ENCODE data around the gene FAM47B. TPM values are rescaled to one million over a fixed set of nuclear protein-coding genes. Genes with fewer than 3 reads are reported as not detected.

FAM47B gene
- total and polyA plus RNA-seq, 3 experiments from 2014 or later = not detected

DNA sequence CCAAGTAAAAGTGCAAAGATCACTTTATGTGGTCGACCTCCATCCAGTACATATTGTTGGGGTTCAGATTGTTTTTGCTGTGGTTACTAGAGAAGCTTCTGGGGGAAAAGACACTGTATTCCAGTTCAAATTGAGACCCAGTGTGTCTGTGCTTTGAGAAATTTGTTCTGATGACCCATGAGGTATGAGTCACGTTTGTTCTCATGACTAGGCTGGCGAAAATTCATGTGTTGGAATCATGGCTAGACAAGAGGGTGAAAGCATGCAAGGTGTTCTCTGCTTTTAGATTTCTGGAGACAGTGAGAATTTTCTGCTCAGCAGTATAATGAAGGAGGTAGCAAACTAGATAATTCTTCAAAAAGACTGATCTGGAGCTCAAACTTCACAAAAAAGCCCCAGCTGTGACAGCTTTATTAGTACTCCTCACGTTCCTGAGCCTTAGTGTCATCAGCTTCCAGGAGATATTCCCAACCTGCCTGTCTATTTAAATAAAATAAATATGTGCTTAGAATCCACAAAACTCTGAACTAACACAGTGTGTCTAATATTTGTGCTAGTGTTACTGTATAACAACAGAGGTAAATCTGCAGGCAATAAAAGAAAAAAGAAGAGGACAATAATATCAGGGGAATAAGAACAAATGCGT, 24.4 kb upstream of the FAM47B start:
- H3K27me3 ChIP-seq (ENCODE audit: insufficient read depth, low read length, poor library complexity, severe bottlenecking) = no peaks in the 10 kb centered on the region
- H3K9me3 ChIP-seq (ENCODE audit: low read length) = no peaks in the 10 kb centered on the region
- no peak for DNase-seq
- H3K4me3 ChIP-seq (ENCODE audit: low read length) = no peak overlapping the region
- H3K27ac Mint-ChIP-seq = no peak overlapping the region
- H3K36me3 Mint-ChIP-seq = no peaks in the 10 kb centered on the region
- no peak overlapping the region for H3K27ac ChIP-seq (ENCODE audit: low read depth, low read length)
- H3K9me3 Mint-ChIP-seq = peaks cover 0 to 2% (median 0%) of the 10 kb centered on the region in 5 donors
- no peak overlapping the region for H3K4me3 Mint-ChIP-seq
- H3K4me1 Mint-ChIP-seq = no peaks in the 10 kb centered on the region
- no peaks in the 10 kb centered on the region for H3K27me3 Mint-ChIP-seq
- ChIA-PET CTCF (no interaction called here), POLR2A (no interaction called here)
- H3K36me3 ChIP-seq (ENCODE audit: insufficient read depth, low read length) = no peaks in the 10 kb centered on the region
- no peaks in the 10 kb centered on the region for H3K4me1 ChIP-seq (ENCODE audit: insufficient read depth, low read length)

DNA sequence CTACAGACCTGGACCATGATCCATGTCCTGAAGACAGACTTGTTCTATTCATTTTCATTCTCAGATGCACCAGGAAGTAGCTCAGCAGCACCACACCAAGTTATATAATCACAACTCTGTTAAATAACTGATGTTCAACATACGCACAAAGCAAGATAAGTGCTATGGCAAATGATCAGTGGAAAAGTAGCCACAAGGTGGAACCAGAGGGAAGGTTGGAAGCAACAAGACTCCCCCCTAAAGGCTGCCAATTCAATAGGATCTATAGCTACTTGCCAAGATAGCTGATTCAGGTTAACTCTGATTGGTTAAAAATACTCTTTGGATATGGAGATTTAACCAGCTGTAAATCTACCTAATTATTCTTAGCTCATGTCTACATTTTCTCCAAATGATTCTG, 23.7 kb upstream of the FAM47B start:
- Histone ChIP-seq H3K4me1 (ENCODE audit: insufficient read depth, low read length) (no peaks in the 10 kb centered on the region), H3K36me3 (ENCODE audit: insufficient read depth, low read length) (no peaks in the 10 kb centered on the region), H3K27ac (ENCODE audit: low read depth, low read length) (no peak overlapping the region), H3K4me3 (ENCODE audit: low read length) (no peak overlapping the region), H3K9me3 (ENCODE audit: low read length) (no peaks in the 10 kb centered on the region), H3K27me3 (ENCODE audit: insufficient read depth, low read length, poor library complexity, severe bottlenecking) (no peaks in the 10 kb centered on the region)
- POLR2A ChIA-PET = no interaction called here
- CTCF ChIA-PET = no interaction called here
- Mint-ChIP-seq H3K27me3 (no peaks in the 10 kb centered on the region), H3K36me3 (no peaks in the 10 kb centered on the region), H3K4me1 (no peaks in the 10 kb centered on the region), H3K9me3 (peaks cover 0 to 2% (median 0%) of the 10 kb centered on the region in 5 donors), H3K4me3 (no peak overlapping the region), H3K27ac (no peak overlapping the region)
- no peak for DNase-seq

DNA sequence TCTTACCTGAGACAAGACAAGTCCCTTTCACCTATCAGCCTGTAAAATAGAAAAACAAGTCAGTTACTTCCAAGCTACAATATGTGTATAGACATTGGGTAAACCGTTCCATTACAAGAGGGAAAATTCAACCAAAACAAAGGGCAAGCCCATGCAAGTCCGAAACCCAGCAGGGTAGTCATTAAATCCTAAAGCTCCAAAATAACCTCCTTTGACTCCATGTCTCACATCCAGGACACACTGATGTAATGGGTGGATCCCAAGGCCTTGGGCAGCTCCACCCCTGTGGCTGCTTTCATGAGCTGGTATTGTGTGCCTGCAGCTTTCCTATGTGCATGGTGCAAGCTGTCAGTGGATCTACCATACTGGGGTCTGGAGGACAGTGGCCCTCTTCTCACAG, 14.7 kb upstream of the FAM47B start:
- Mint-ChIP-seq H3K36me3 (no peaks in the 10 kb centered on the region), H3K4me3 (no peak overlapping the region), H3K27ac (no peak overlapping the region), H3K9me3 (peaks cover 0 to 6% (median 3%) of the 10 kb centered on the region in 5 donors), H3K4me1 (no peaks in the 10 kb centered on the region), H3K27me3 (no peaks in the 10 kb centered on the region)
- no peak for DNase-seq
- H3K4me3 ChIP-seq (ENCODE audit: low read length) = no peak overlapping the region
- H3K36me3 ChIP-seq (ENCODE audit: insufficient read depth, low read length) = no peaks in the 10 kb centered on the region
- no peaks in the 10 kb centered on the region for H3K27me3 ChIP-seq (ENCODE audit: insufficient read depth, low read length, poor library complexity, severe bottlenecking)
- H3K4me1 ChIP-seq (ENCODE audit: insufficient read depth, low read length) = no peaks in the 10 kb centered on the region
- H3K27ac ChIP-seq (ENCODE audit: low read depth, low read length) = no peak overlapping the region
- no peaks in the 10 kb centered on the region for H3K9me3 ChIP-seq (ENCODE audit: low read length)
- ChIA-PET CTCF (no interaction called here), POLR2A (no interaction called here)

DNA sequence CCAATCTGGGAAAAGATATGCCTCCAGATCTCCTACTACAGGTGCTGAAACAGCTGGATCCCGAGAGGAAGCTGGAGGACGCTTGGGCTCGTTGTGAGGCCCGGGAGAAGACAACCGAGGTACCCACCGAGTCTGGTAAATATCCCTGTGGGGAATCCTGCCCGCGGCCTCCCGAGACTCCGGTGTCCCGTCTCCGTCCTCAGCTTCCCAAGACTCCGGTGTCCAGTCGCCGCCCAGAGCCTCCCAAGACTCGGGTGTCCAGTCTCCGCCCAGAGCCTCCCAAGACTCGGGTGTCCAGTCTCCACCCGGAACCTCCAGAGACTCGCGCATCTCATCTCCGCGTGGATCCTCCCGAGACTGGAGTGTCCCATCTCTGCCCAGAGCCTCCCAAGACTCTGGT, 639 bp downstream of the FAM47B start:
- Histone ChIP-seq H3K27ac (ENCODE audit: low read depth, low read length) (no peak overlapping the region), H3K4me3 (ENCODE audit: low read length) (no peak overlapping the region), H3K27me3 (ENCODE audit: insufficient read depth, low read length, poor library complexity, severe bottlenecking) (no peaks in the 10 kb centered on the region), H3K9me3 (ENCODE audit: low read length) (no peaks in the 10 kb centered on the region), H3K36me3 (ENCODE audit: insufficient read depth, low read length) (no peaks in the 10 kb centered on the region), H3K4me1 (ENCODE audit: insufficient read depth, low read length) (no peaks in the 10 kb centered on the region)
- H3K9me3 Mint-ChIP-seq = peaks cover 0 to 9% (median 3%) of the 10 kb centered on the region in 5 donors
- no peak overlapping the region for H3K27ac Mint-ChIP-seq
- DNase-seq = no peak
- POLR2A ChIA-PET = no interaction called here
- peaks cover 0 to 3% of the 10 kb centered on the region in 2 donors for H3K27me3 Mint-ChIP-seq
- CTCF ChIA-PET = no interaction called here
- no peak overlapping the region for H3K4me3 Mint-ChIP-seq
- H3K4me1 Mint-ChIP-seq = no peaks in the 10 kb centered on the region
- no peaks in the 10 kb centered on the region for H3K36me3 Mint-ChIP-seq

DNA sequence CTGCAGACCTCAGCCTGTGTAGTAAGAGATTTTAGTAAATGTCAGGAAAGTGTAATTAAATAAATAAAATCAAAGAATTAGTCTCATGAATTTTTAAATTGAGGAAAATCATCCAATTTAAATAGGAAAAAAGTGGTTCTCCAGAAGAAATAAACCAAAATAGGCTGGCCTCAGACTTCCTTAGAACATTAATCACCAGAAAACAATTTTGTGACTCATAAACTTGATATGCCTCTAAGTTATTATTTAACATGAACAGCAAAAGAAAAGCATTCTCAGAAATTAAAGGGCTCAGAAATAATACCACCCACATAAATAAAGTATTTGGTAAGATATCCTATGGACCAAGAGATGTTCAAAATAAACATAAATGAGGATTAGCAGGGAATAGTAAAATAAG, 14.3 kb downstream of the FAM47B start:
- H3K36me3 ChIP-seq (ENCODE audit: insufficient read depth, low read length) = no peaks in the 10 kb centered on the region
- no peak overlapping the region for H3K4me3 ChIP-seq (ENCODE audit: low read length)
- H3K9me3 ChIP-seq (ENCODE audit: low read length) = no peaks in the 10 kb centered on the region
- H3K4me1 ChIP-seq (ENCODE audit: insufficient read depth, low read length) = no peaks in the 10 kb centered on the region
- CTCF ChIA-PET = no interaction called here
- no peak overlapping the region for H3K27ac ChIP-seq (ENCODE audit: low read depth, low read length)
- Mint-ChIP-seq H3K4me1 (no peaks in the 10 kb centered on the region), H3K27ac (no peak overlapping the region), H3K27me3 (peaks cover 0 to 1% of the 10 kb centered on the region in 2 donors), H3K4me3 (no peak overlapping the region), H3K36me3 (no peaks in the 10 kb centered on the region), H3K9me3 (peaks cover 0 to 2% (median 0%) of the 10 kb centered on the region in 5 donors)
- H3K27me3 ChIP-seq (ENCODE audit: insufficient read depth, low read length, poor library complexity, severe bottlenecking) = no peaks in the 10 kb centered on the region
- POLR2A ChIA-PET = no interaction called here
- DNase-seq = no peak

DNA sequence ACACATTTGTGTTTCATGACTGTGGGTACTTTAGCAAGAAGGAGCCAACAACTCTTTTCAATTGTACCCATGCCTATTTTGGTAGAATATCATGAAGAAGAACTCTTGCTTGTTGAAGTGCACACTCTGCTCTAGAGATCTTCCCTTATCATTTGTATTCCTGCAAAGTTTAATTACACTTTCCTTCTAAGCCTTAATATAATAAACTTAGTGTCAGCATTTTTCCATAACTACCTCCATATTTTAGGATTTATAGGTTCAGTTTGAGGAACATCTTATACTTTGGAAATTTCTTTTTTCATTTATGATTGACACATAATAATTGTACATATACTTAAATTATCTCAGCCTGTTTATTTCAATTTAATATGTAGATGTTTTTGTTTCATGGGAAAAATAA, 19.1 kb downstream of the FAM47B start:
- CTCF ChIA-PET = no interaction called here
- H3K4me3 ChIP-seq (ENCODE audit: low read length) = no peak overlapping the region

DNA sequence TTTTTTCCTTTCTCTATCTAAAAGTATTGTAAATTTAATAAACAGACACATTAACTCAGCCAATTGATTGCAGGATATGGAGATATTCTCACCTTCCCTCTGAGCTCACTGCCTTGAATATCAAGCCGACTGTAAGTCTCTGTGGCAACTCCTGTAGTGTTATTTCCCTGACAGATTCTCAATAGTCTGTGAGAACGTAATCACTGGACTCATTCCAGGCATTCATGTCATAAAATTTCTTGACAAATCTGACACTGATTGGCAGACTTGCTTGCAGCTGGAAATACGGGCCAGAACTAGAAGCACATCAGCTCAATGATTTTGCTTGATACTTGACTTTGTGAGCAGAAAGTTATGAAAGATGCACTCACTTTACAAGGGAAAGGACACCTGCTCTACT, 29.6 kb downstream of the FAM47B start:
- H3K36me3 ChIP-seq (ENCODE audit: insufficient read depth, low read length) = no peaks in the 10 kb centered on the region
- no peaks in the 10 kb centered on the region for H3K4me1 ChIP-seq (ENCODE audit: insufficient read depth, low read length)
- H3K9me3 ChIP-seq (ENCODE audit: low read length) = no peaks in the 10 kb centered on the region
- ChIA-PET POLR2A (no interaction called here), CTCF (no interaction called here)
- H3K27me3 Mint-ChIP-seq = no peaks in the 10 kb centered on the region
- H3K27ac Mint-ChIP-seq = no peak overlapping the region
- DNase-seq = no peak
- no peaks in the 10 kb centered on the region for H3K4me1 Mint-ChIP-seq
- H3K4me3 ChIP-seq (ENCODE audit: low read length) = no peak overlapping the region
- H3K36me3 Mint-ChIP-seq = no peaks in the 10 kb centered on the region
- H3K4me3 Mint-ChIP-seq = no peak overlapping the region
- peaks cover 0 to 3% (median 2%) of the 10 kb centered on the region in 5 donors for H3K9me3 Mint-ChIP-seq
- no peaks in the 10 kb centered on the region for H3K27me3 ChIP-seq (ENCODE audit: insufficient read depth, low read length, poor library complexity, severe bottlenecking)
- H3K27ac ChIP-seq (ENCODE audit: low read depth, low read length) = no peak overlapping the region

More for the DNA sequence above, 19.1 kb downstream of the FAM47B start:
- Mint-ChIP-seq H3K27me3 (no peaks in the 10 kb centered on the region), H3K27ac (no peak overlapping the region), H3K36me3 (no peaks in the 10 kb centered on the region), H3K4me1 (no peaks in the 10 kb centered on the region), H3K4me3 (no peak overlapping the region), H3K9me3 (peaks cover 0 to 2% (median 0%) of the 10 kb centered on the region in 5 donors)
- no peaks in the 10 kb centered on the region for H3K9me3 ChIP-seq (ENCODE audit: low read length)
- POLR2A ChIA-PET = no interaction called here
- no peak for DNase-seq
- no peaks in the 10 kb centered on the region for H3K27me3 ChIP-seq (ENCODE audit: insufficient read depth, low read length, poor library complexity, severe bottlenecking)
- H3K4me1 ChIP-seq (ENCODE audit: insufficient read depth, low read length) = no peaks in the 10 kb centered on the region
- H3K27ac ChIP-seq (ENCODE audit: low read depth, low read length) = no peak overlapping the region
- H3K36me3 ChIP-seq (ENCODE audit: insufficient read depth, low read length) = no peaks in the 10 kb centered on the region

DNA sequence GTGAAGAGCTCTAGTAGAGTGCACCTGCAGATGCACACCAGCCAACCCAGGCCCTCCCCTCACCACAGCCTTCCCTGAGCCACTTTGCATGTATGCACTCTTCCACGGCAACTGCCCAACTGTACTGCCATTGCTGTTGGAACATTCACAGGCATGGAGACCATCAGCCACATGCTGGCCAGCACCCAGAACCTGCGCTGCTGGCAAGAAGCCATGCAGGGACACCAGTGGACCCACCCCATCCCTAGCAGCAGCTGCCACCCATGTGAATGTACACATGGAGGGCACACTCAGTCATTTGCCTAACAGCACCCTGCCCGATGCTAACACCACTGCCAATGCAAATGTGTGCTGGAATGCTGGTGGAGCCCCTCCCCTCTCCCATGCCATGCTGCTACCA, 35.6 kb downstream of the FAM47B start:
- DNase-seq = no peak
- Mint-ChIP-seq H3K36me3 (no peaks in the 10 kb centered on the region), H3K27ac (no peak overlapping the region), H3K4me3 (no peak overlapping the region), H3K9me3 (peaks cover 0 to 12% (median 9%) of the 10 kb centered on the region in 5 donors), H3K27me3 (no peaks in the 10 kb centered on the region), H3K4me1 (no peaks in the 10 kb centered on the region)
- ChIA-PET POLR2A (no interaction called here), CTCF (no interaction called here)
- Histone ChIP-seq H3K4me1 (ENCODE audit: insufficient read depth, low read length) (no peaks in the 10 kb centered on the region), H3K27ac (ENCODE audit: low read depth, low read length) (no peak overlapping the region), H3K27me3 (ENCODE audit: insufficient read depth, low read length, poor library complexity, severe bottlenecking) (no peaks in the 10 kb centered on the region), H3K9me3 (ENCODE audit: low read length) (no peaks in the 10 kb centered on the region), H3K4me3 (ENCODE audit: low read length) (no peak overlapping the region), H3K36me3 (ENCODE audit: insufficient read depth, low read length) (no peaks in the 10 kb centered on the region)

DNA sequence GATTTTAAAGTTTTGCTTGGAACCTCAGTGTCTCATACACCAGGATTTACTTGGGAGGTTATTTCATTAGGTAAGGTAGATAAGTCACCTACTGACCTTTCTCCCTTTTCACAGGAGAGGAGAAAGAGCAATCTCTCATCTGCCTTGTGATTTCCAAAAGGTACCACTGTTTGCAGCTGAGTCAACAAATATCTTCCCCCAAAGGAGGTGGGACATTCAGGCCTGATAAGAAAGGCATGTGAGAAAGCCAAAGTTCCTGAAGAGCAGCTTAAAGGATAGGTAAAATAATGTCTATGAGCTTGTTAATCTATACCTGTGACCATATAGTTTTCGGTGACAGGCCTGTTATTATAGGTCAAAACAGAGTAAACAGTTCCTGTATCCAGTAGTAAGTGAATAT, 45.0 kb downstream of the FAM47B start:
- Histone ChIP-seq H3K27ac (ENCODE audit: low read depth, low read length) (no peak overlapping the region), H3K4me1 (ENCODE audit: insufficient read depth, low read length) (no peaks in the 10 kb centered on the region), H3K27me3 (ENCODE audit: insufficient read depth, low read length, poor library complexity, severe bottlenecking) (no peaks in the 10 kb centered on the region), H3K36me3 (ENCODE audit: insufficient read depth, low read length) (no peaks in the 10 kb centered on the region), H3K4me3 (ENCODE audit: low read length) (no peak overlapping the region), H3K9me3 (ENCODE audit: low read length) (no peaks in the 10 kb centered on the region)
- H3K27ac Mint-ChIP-seq = no peak overlapping the region
- ChIA-PET CTCF (no interaction called here), POLR2A (no interaction called here)
- H3K27me3 Mint-ChIP-seq = no peaks in the 10 kb centered on the region
- peaks cover 0 to 6% (median 2%) of the 10 kb centered on the region in 5 donors for H3K9me3 Mint-ChIP-seq
- no peak overlapping the region for H3K4me3 Mint-ChIP-seq
- H3K4me1 Mint-ChIP-seq = no peaks in the 10 kb centered on the region
- H3K36me3 Mint-ChIP-seq = no peaks in the 10 kb centered on the region
- DNase-seq = no peak

Measured in CD8-positive, alpha-beta memory T cell (primary cell).